GM12801 (cell line): ENCODE data around the gene EFCC1.

Experiments
- CTCF ChIP-seq: IDR thresholded peaks from one replicate; pipeline ENCODE4 v1.5.1; 2011; ENCODE audit warnings: control low read depth; ENCODE audit not compliant: insufficient read length; ENCODE audit errors: extremely low read depth

EFCC1 gene

GRCh38 chr3:128970740-128971047 lies 30.4 kb upstream of the EFCC1 start:
- no peak for TF ChIP-seq CTCF

- TF ChIP-seq CTCF: no peak
Measured at GRCh38 chr3:128971421-128972100, 29.5 kb upstream of the EFCC1 start.

- no peak for TF ChIP-seq CTCF
Measured at GRCh38 chr3:128973988-128974564, 27.0 kb upstream of the EFCC1 start.

- no peak for TF ChIP-seq CTCF
Measured at GRCh38 chr3:128975276-128975675, 25.8 kb upstream of the EFCC1 start.

GRCh38 chr3:128983293-128984069 lies 17.6 kb upstream of the EFCC1 start:
- TF ChIP-seq CTCF: no peak

GRCh38 chr3:128984596-128984995 lies 16.5 kb upstream of the EFCC1 start:
- TF ChIP-seq CTCF: no peak

- no peak for TF ChIP-seq CTCF
Measured at GRCh38 chr3:128987302-128988100, 13.6 kb upstream of the EFCC1 start.
